Transverse colon (tissue), 4 donors: ENCODE data around the gene HDHD5. TPM values are rescaled to one million over a fixed set of nuclear protein-coding genes. Genes with fewer than 3 reads are reported as not detected.

Experiments used
- DNase-seq: peaks from one replicate; pipeline ENCODE4 v3.0.0-alpha.2; 2019
- H3K27ac ChIP-seq, 4 donors: fragments of 200-600 bp; sonication (generic); 2 replicates each; pipeline ENCODE4 v1.5.1; 2016 to 2018; ENCODE audit warnings: inconsistent platforms in 4 of 4
- H3K27me3 ChIP-seq: fragments of 200-600 bp; sonication (generic); 2 replicates; pipeline ENCODE4 v1.5.1; 2017; ENCODE audit warnings: inconsistent platforms
- H3K36me3 ChIP-seq, 4 donors: fragments of 200-600 bp; sonication (generic); 2 replicates each; pipeline ENCODE4 v1.5.1; 2017 to 2019; ENCODE audit warnings: inconsistent platforms in 4 of 4
- H3K4me1 ChIP-seq, 4 donors: fragments of 200-600 bp; sonication (generic); 2 replicates each; pipeline ENCODE4 v1.5.1; 2017 to 2020; ENCODE audit warnings: inconsistent platforms in 4 of 4
- H3K4me3 ChIP-seq, 4 donors: fragments of 200-600 bp; sonication (generic); 1 replicate in 1 of 4; 2 replicates in 3 of 4; pipeline versions ENCODE4 v1.5.1 to v1.6.1; 2017 to 2019; ENCODE audit warnings: inconsistent platforms in 4 of 4
- H3K9me3 ChIP-seq, 2 donors: fragments of 200-600 bp; sonication (generic); 2 replicates each; pipeline ENCODE4 v1.5.1; 2017 to 2019; ENCODE audit warnings: inconsistent platforms in 2 of 2
- EP300 ChIP-seq: sonication (generic); formaldehyde crosslinking; IDR thresholded peaks from one replicate; pipeline ENCODE4 v1.6.1; 2017; ENCODE audit warnings: antibody characterized with exemption, low read depth
- POLR2A ChIP-seq: fragments of 450-650 bp; IDR thresholded peaks from one replicate; pipeline ENCODE4 v1.6.1; 2016; ENCODE audit warnings: antibody characterized with exemption, mild to moderate bottlenecking, moderate library complexity
- POLR2AphosphoS5 ChIP-seq, 3 donors: sonication (generic); formaldehyde crosslinking; IDR thresholded peaks; one replicate each; pipeline ENCODE4 v1.6.1; 2016; ENCODE audit warnings: antibody characterized with exemption in 3 of 3
- WGBS, 2 donors: methylation state at CpG; one replicate each; pipeline ENCODE4 v1.1.5; 2018; ENCODE audit warnings: low coverage in 1 of 2; 5-methylcytosine and 5-hydroxymethylcytosine counted together
- in situ Hi-C, 4 donors: fragments of 200-750 bp; cut with MboI; loops; one replicate each; pipeline versions ENCODE4 v1.15.0 to v1.15.1; 2017; ENCODE audit warnings: low sequenced_read_pairs in 3 of 4, low pct_ligation_motif_present in 1 of 4, low pct_unique_long_range_greater_than_20kb in 1 of 4
- intact Hi-C: fragments of 100-400 bp; cut with DNase I; formaldehyde crosslinking; loops from one replicate; pipeline ENCODE4 v1.15.1; 2023; ENCODE audit warnings: low total_unique reads
- total RNA-seq, 4 donors: library from RNA; depleted of rRNA; stranded (reverse); fragments of >200 nt; gene quantifications; one replicate each; pipeline ENCODE4 v1.1.0, GENCODE V29; 2016
- TF ChIP-seq, protein P1 (sequence below), 5 experiments: fragments of 200-600 bp in 3 of 5; fragments of 450-650 bp in 2 of 5; sonication (generic) in 3 of 5; IDR thresholded peaks; 1 replicate in 2 of 5; 2 replicates in 3 of 5; pipeline ENCODE4 v1.5.1; 2016 to 2017; ENCODE audit warnings: antibody characterized with exemption in 5 of 5, inconsistent platforms in 3 of 5, mild to moderate bottlenecking in 2 of 5, moderate library complexity in 1 of 5

HDHD5 gene
- total RNA-seq, 4 donors from 2014 or later, result 24.7 to 51.9 (median 42.3) TPM

DNA sequence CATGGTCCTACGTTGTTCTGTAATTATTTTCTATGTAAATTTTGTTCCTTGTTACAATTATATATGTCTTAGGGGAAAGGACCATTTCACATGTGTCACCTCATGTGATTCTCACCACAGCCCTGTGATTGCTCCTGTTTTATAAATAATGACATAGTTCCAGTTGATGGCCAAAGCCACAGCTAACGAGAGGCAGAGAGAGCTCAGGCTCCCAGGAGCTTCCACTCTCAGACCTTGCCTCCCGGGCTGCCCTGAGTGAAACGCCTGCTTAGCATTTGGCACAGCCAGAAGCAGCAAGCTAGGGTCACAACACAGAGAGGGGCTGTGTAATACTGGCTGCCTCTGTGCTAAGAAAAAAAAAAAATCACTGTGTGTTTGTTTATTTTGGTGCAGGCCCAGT, 43.8 kb downstream of the HDHD5 start:
- 34 to 78% methylated on average over 2 to 4 of the region's 4 CpGs for WGBS, 2 donors
- peaks cover 20% of the 10 kb centered on the region for H3K27me3 ChIP-seq
- peaks cover 0 to 11% (median 0%) of the 10 kb centered on the region in 4 donors for H3K4me1 ChIP-seq
- no peaks in the 10 kb centered on the region for H3K9me3 ChIP-seq
- in situ Hi-C loops (no loop called here), intact Hi-C loops (no loop called here)
- no peaks in the 10 kb centered on the region for H3K36me3 ChIP-seq
- no peak overlapping the region for H3K27ac ChIP-seq
- TF ChIP-seq POLR2AphosphoS5 (IDR thresholded peaks at IDR 0.05), result no peak
- no peak for TF ChIP-seq EP300
- TF ChIP-seq POLR2A, result no peak
- TF ChIP-seq, protein P1, sequence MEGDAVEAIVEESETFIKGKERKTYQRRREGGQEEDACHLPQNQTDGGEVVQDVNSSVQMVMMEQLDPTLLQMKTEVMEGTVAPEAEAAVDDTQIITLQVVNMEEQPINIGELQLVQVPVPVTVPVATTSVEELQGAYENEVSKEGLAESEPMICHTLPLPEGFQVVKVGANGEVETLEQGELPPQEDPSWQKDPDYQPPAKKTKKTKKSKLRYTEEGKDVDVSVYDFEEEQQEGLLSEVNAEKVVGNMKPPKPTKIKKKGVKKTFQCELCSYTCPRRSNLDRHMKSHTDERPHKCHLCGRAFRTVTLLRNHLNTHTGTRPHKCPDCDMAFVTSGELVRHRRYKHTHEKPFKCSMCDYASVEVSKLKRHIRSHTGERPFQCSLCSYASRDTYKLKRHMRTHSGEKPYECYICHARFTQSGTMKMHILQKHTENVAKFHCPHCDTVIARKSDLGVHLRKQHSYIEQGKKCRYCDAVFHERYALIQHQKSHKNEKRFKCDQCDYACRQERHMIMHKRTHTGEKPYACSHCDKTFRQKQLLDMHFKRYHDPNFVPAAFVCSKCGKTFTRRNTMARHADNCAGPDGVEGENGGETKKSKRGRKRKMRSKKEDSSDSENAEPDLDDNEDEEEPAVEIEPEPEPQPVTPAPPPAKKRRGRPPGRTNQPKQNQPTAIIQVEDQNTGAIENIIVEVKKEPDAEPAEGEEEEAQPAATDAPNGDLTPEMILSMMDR (IDR thresholded peaks at IDR 0.05), result no peak
- DNase-seq, result no peak
- no peak overlapping the region for H3K4me3 ChIP-seq

DNA sequence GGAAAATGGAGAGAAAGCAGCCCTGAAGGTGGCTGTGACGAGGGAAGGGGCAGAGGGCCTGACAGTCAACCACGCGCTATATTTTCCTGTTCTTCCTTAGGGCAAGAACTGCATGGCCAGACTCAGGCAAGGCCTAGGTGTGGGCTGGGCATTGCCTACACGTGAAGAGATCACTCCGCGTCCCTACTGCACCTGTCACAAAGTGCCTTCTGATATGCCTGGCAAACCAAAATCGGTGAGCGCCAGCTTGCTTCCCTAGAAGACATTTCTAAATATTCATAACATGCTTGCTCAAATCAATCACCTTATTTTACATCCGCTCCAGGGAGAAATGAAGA, 44.2 kb downstream of the HDHD5 start:
- peaks cover 0 to 11% (median 0%) of the 10 kb centered on the region in 4 donors for H3K4me1 ChIP-seq
- H3K27me3 ChIP-seq, result peaks cover 19% of the 10 kb centered on the region
- DNase-seq, result no peak
- no peak overlapping the region for H3K4me3 ChIP-seq
- in situ Hi-C loops, result no loop called here
- no peaks in the 10 kb centered on the region for H3K36me3 ChIP-seq
- TF ChIP-seq EP300, result no peak
- TF ChIP-seq POLR2AphosphoS5 (IDR thresholded peaks at IDR 0.05), result no peak
- TF ChIP-seq POLR2A, result no peak
- TF ChIP-seq, protein P1 (IDR thresholded peaks at IDR 0.05), result no peak
- H3K27ac ChIP-seq, result no peak overlapping the region
- 91 to 100% methylated on average over 5 to 9 of the region's 9 CpGs for WGBS, 2 donors
- intact Hi-C loops, result no loop called here
- no peaks in the 10 kb centered on the region for H3K9me3 ChIP-seq

DNA sequence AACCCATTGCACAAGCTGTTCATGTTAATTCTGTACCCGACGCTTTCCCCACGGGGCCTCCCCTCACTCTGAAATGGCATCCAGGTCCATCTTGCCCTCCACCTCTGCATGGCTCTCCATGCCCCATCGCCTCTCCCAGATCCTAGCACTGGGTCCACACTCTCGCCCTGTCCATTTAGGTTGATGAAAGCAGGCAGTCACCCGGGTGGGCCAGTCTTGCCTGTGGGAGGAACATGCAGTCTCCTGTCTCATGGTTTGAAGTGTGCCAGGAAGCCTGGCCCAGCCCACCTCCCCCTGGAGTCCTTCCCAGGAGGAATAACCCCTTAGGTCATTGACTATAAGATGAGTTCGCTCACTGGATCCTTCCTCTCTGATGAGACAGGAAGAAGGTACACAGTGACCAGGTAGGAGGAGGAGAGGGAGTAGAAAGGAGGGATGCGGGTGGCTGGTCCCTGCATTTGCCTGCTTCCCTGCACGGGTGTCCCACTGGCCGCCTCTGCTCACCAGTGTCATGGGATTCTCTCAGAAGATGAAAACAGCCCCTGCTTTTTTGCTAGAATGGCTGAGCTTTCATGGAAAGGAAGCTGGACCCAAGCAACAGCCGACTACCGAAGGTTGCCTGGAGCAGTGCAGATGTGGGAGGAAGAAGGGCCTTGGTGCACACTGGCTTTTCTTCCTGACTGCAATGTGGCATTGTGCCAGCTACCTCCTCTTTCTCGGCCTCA, 44.7 kb downstream of the HDHD5 start:
- DNase-seq, result no peak
- WGBS, 2 donors, result 70 to 90% methylated on average over 2 to 13 of the region's 13 CpGs
- in situ Hi-C loops, result no loop called here

DNA sequence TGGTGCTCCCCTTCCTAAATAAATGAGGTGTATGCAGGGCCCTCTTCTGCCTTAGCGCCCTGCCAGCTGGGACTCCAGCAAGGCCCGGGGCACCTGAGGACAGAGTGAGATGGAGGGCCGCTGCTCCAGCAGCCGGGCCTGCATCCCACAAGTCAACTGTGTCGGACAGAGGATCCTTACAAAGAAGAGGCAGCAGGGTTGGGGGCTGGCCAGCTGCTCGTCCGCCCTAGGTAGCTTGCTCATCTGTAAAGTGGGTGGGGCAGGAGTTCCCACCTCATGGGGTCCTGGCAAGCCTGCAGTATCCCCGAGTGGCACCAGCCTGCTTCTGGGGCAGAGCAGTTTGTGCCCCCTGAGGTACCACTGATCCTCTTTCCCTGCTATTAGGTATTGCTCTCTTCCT, 45.5 kb downstream of the HDHD5 start:
- Histone ChIP-seq H3K27ac (no peak overlapping the region), H3K4me3 (no peak overlapping the region), H3K4me1 (peaks cover 0 to 10% (median 0%) of the 10 kb centered on the region in 4 donors), H3K27me3 (peaks cover 6% of the 10 kb centered on the region), H3K9me3 (no peaks in the 10 kb centered on the region), H3K36me3 (peaks cover 0 to 10% (median 4%) of the 10 kb centered on the region in 4 donors)
- no peak for DNase-seq
- in situ Hi-C loops, result no loop called here
- intact Hi-C loops, result no loop called here
- TF ChIP-seq EP300 (no peak), POLR2A (no peak), POLR2AphosphoS5 (IDR thresholded peaks at IDR 0.05) (no peak)
- TF ChIP-seq, protein P1 (IDR thresholded peaks at IDR 0.05), result no peak
- 74 to 83% methylated on average over 3 to 8 of the region's 8 CpGs for WGBS, 2 donors

More for the DNA sequence above, 44.7 kb downstream of the HDHD5 start:
- H3K27ac ChIP-seq, result no peak overlapping the region
- peaks cover 0 to 11% (median 0%) of the 10 kb centered on the region in 4 donors for H3K4me1 ChIP-seq
- H3K9me3 ChIP-seq, result no peaks in the 10 kb centered on the region
- peaks cover 0 to 3% (median 1%) of the 10 kb centered on the region in 4 donors for H3K36me3 ChIP-seq
- no peak for TF ChIP-seq POLR2AphosphoS5 (IDR thresholded peaks at IDR 0.05)
- TF ChIP-seq EP300, result no peak
- no peak for TF ChIP-seq POLR2A
- TF ChIP-seq, protein P1 (IDR thresholded peaks at IDR 0.05), result no peak
- intact Hi-C loops, result no loop called here
- H3K4me3 ChIP-seq, result no peak overlapping the region
- peaks cover 13% of the 10 kb centered on the region for H3K27me3 ChIP-seq
